ENCODE data around the gene THAP10.

THAP10 gene

DNA sequence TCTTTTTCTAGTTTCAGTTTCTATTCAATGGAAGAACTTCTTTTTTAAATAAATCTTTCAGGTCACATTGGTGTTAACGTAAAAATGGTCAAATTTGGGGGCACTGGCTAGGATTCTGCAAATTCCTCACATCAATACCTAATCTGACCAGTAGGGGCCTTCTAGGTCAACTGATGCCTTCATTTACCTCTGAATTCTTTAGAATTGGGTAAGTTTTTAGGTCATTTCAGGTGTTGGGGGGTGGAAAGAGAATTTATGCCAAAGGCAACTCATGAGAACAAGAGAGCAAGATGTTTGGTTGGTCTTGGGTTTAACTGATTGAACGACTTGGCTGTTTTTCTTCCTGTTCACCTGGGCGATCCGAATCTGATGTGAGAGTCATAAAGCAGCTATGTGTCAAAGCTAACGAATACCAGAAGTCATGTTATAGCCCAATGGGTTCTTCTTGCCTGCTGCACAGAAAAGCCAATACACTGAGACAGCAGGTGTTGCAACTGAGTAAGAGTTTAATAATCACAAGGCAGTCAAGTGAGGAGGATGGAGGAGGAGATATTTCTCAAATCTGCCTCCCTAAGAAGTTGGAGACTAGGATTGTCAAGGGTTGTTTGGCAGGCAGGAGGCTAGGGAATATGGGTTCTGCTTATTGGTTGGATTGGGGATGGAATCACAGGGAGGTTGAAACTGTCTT lies 15.7 kb upstream of the THAP10 start:
- DNase-seq (ENCODE audit: low read depth), result no peak
- peak; percentile 26 for TF ChIP-seq CTCF (conservative IDR thresholded peaks at IDR 0.05; ENCODE audit: low read depth, low read length)
- no peak overlapping the region for H3K4me3 ChIP-seq (ENCODE audit: low read length)

- DNase-seq (ENCODE audit: low read depth), result no peak
- H3K4me3 ChIP-seq (ENCODE audit: low read length), result no peak overlapping the region
- no peak for TF ChIP-seq CTCF (conservative IDR thresholded peaks at IDR 0.05; ENCODE audit: low read depth, low read length)
Observed at GRCh38 chr15:70906842-70907241, 14.6 kb upstream of the THAP10 start.

GRCh38 chr15:70902107-70902506 lies 9.9 kb upstream of the THAP10 start:
- no peak for DNase-seq (ENCODE audit: low read depth)
- TF ChIP-seq CTCF (conservative IDR thresholded peaks at IDR 0.05; ENCODE audit: low read depth, low read length), result no peak
- no peak overlapping the region for H3K4me3 ChIP-seq (ENCODE audit: low read length)

DNA sequence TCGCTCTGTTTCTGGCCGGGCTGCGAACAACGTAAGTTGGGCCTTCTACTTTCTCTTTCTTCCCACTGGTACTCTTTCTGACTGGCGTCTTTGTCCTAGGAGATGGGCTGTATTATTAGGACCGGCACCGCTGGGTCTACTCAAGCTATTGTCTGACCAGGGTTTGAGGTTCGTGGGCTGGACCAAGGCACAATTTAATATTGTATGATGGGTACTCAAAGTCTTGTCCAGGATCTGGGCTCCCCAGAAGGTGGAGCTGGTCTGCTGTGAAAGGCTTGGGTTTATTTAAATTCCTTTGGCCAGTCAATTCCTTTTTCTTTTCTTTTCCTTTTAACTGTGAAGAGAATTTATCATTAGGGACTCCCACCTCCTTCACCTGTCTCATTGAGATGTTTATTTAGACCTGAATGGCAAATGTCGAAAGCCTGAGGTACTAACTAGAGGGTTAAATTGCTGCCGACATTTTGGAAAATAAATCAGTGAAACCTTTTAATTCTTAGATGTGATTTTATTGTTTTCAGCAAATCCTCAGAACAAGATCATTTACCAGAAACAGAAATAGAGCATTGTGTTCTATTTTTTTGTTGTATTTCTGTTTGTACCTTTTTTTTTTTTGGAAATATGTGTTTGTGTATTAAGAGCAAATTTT lies 803 bp upstream of the THAP10 start:
- DNase-seq (ENCODE audit: low read depth), result no peak
- TF ChIP-seq CTCF (conservative IDR thresholded peaks at IDR 0.05; ENCODE audit: low read depth, low read length), result peak; percentile 62
- peak overlapping the region; percentile 90 for H3K4me3 ChIP-seq (ENCODE audit: low read length)

- H3K4me3 ChIP-seq (ENCODE audit: low read length), result no peak overlapping the region
- no peak for DNase-seq (ENCODE audit: low read depth)
- TF ChIP-seq CTCF (conservative IDR thresholded peaks at IDR 0.05; ENCODE audit: low read depth, low read length), result no peak
Observed at GRCh38 chr15:70882361-70882760, 9.9 kb downstream of the THAP10 start.

GRCh38 chr15:70880781-70881180 lies 11.5 kb downstream of the THAP10 start:
- TF ChIP-seq CTCF (conservative IDR thresholded peaks at IDR 0.05; ENCODE audit: low read depth, low read length), result no peak
- DNase-seq (ENCODE audit: low read depth), result no peak
- no peak overlapping the region for H3K4me3 ChIP-seq (ENCODE audit: low read length)

DNA sequence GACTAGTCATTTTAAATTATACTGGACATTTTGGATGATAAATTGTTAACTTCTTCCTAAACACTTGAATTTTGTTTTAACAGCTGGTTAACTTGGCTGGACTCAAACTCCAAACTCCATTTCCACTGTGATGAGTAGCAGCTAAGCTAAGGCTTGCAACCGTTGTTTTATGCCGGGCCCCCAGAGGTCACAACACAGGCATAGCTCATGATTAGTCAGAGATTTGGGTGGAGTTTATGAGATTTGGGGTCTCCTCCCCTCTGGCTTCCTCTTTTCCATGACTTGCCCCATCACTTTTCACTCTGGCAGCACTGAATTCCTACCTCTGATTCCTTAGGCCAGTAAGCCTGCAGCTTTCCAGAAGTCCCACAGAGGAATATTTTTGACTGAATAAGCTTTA lies 12.8 kb downstream of the THAP10 start:
- no peak overlapping the region for H3K4me3 ChIP-seq (ENCODE audit: low read length)
- no peak for DNase-seq (ENCODE audit: low read depth)
- no peak for TF ChIP-seq CTCF (conservative IDR thresholded peaks at IDR 0.05; ENCODE audit: low read depth, low read length)

All from retinal pigment epithelial cell (primary cell).